SU-DHL-6 (cell line): ENCODE measurements around the gene EPB41L5.

Experiments
- H2AFZ ChIP-seq: fragments of 200-600 bp; sonication (generic); 2 replicates; pipeline ENCODE4 v1.6.1; 2014; ENCODE audit warnings: low read depth, mild to moderate bottlenecking, moderate library complexity, mixed read lengths, antibody characterized with exemption, low read length; ENCODE audit not compliant: severe bottlenecking
- H3F3A ChIP-seq: fragments of 200-600 bp; shearing (Covaris generic); 2 replicates; pipeline ENCODE4 v1.6.0; 2016; ENCODE audit warnings: antibody characterized with exemption, mild to moderate bottlenecking; ENCODE audit not compliant: insufficient read depth
- H3K27ac ChIP-seq: fragments of 200-600 bp; sonication (generic); 2 replicates; pipeline ENCODE4 v1.5.1; 2016; ENCODE audit warnings: low read depth, mild to moderate bottlenecking, low read length, moderate library complexity, mixed read lengths
- H3K27me3 ChIP-seq: fragments of 200-600 bp; sonication (generic), shearing (Covaris generic); 2 replicates; pipeline ENCODE4 v1.6.0; 2014; ENCODE audit warnings: mild to moderate bottlenecking, low read length
- H3K36me3 ChIP-seq: fragments of 200-600 bp; sonication (generic); 2 replicates; pipeline ENCODE4 v1.6.1; 2014; ENCODE audit warnings: mild to moderate bottlenecking, low read length, mixed read lengths
- H3K4me2 ChIP-seq: fragments of 300-600, 200-600 bp; shearing (Covaris generic), sonication (generic); 2 replicates; pipeline ENCODE4 v1.6.0; 2014; ENCODE audit warnings: low read length, low read depth, mild to moderate bottlenecking; ENCODE audit not compliant: poor library complexity, severe bottlenecking
- H3K4me3 ChIP-seq: fragments of 200-600 bp; sonication (generic); 2 replicates; pipeline ENCODE4 v1.5.1; 2014; ENCODE audit warnings: antibody characterized with exemption, low read length, mild to moderate bottlenecking, mixed read lengths; ENCODE audit not compliant: insufficient read depth, poor library complexity, severe bottlenecking
- H3K79me2 ChIP-seq: fragments of 200-600 bp; sonication (generic); 2 replicates; pipeline ENCODE4 v1.6.1; 2014; ENCODE audit warnings: mild to moderate bottlenecking, low read length, moderate library complexity; ENCODE audit not compliant: insufficient read depth
- H3K9ac ChIP-seq: fragments of 200-600 bp; sonication (generic); 2 replicates; pipeline ENCODE4 v1.7.0; 2014; ENCODE audit warnings: mild to moderate bottlenecking, low read length
- H3K9me2 ChIP-seq: fragments of 200-600 bp; sonication (generic); replicated peaks from 2 replicates; pipeline ENCODE4 v1.6.1; 2014; ENCODE audit warnings: low read length; ENCODE audit not compliant: insufficient read depth
- H3K9me3 ChIP-seq: fragments of 200-600 bp; sonication (generic); 2 replicates; pipeline ENCODE4 v1.6.1; 2014; ENCODE audit warnings: low read length, mixed read lengths; ENCODE audit not compliant: insufficient read depth
- H4K20me1 ChIP-seq: fragments of 200-600 bp; sonication (generic); 2 replicates; pipeline ENCODE4 v1.6.1; 2014; ENCODE audit warnings: low read depth, mild to moderate bottlenecking, antibody characterized with exemption, low read length, moderate library complexity, mixed read lengths
- EZH2phosphoT487 ChIP-seq: fragments of 200-600 bp; sonication (generic), shearing (Covaris generic); conservative IDR thresholded peaks from 2 replicates; pipeline ENCODE4 v1.6.1; 2018; ENCODE audit warnings: mild to moderate bottlenecking, antibody characterized with exemption, low read length, moderate library complexity, mixed read lengths
- TF ChIP-seq, protein P1 (sequence below): fragments of 200-600 bp; sonication (generic); IDR thresholded peaks from one replicate; pipeline ENCODE4 v1.5.1; 2017; ENCODE audit warnings: antibody characterized with exemption, mild to moderate bottlenecking, low read length, moderate library complexity; ENCODE audit not compliant: insufficient read depth, poor library complexity, severe bottlenecking

The EPB41L5 gene

DNA sequence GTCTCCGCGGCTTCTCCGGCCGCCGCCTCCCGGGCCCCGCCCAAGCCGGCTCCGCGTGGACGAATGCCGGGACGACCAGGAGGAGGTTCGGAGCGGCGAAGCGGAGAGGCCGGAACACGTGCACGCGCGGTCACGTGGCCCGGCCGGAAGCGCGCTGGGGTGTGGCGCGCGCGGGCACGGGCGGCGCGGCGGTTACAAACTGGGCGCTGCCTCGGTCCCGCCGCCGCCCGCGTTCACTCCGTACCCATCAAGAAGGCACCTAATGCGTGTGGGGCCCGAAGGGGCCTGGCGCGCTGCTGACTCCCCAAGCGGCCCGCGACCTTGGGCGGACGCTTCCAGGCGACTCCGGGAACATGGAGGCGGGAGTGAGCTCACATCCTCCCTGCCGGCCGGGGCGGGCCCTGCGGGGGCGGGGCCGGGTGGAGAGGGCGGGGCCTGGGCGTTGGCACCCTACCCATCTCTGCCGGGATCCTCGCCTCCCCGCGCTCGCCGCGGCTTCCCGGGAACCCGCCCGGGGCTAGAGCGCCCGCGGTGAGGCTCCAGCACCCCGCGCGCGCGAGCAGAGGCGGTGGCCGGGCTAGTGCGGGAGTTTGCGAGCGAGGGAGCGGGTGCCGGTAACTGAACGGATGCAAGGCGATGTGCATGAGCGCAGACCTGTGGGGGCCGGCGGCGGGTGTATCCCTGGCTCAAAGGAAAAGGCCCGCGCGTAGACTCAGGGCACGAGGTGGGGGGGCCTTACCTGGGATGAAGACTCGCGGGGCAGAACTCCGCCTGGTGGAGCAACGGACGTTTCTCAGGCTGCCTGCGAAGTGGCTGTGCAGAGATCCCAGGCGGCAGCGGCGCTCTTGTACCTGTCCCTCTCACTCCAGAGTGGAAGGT lies 210.4 kb downstream of the EPB41L5 start, which contains the start of gene TMEM185B:
TSS of gene TMEM185B (minus strand) at position 367 of the 879 bp plus-strand sequence. CDS start 424 bp downstream, outside the sequence.
- H3K9me2 ChIP-seq: no peaks in the 10 kb centered on the region
- H3F3A ChIP-seq: no peaks in the 10 kb centered on the region
- H3K4me3 ChIP-seq: peak within 1 kb of the TSS; percentile 70
- peak within 1 kb of the TSS; percentile 80 for H3K4me2 ChIP-seq
- H3K36me3 ChIP-seq: no peaks in the 10 kb centered on the region
- H3K9ac ChIP-seq: peak within 1 kb of the TSS; percentile 68
- H4K20me1 ChIP-seq: no peaks in the 10 kb centered on the region
- H3K9me3 ChIP-seq: no peaks in the 10 kb centered on the region
- peak within 1 kb of the TSS; percentile 64 for H3K27ac ChIP-seq
- peak within 1 kb of the TSS; percentile 95 for H2AFZ ChIP-seq
- no peaks in the 10 kb centered on the region for H3K27me3 ChIP-seq
- no peaks in the 10 kb centered on the region for H3K79me2 ChIP-seq
- TF ChIP-seq, protein P1, sequence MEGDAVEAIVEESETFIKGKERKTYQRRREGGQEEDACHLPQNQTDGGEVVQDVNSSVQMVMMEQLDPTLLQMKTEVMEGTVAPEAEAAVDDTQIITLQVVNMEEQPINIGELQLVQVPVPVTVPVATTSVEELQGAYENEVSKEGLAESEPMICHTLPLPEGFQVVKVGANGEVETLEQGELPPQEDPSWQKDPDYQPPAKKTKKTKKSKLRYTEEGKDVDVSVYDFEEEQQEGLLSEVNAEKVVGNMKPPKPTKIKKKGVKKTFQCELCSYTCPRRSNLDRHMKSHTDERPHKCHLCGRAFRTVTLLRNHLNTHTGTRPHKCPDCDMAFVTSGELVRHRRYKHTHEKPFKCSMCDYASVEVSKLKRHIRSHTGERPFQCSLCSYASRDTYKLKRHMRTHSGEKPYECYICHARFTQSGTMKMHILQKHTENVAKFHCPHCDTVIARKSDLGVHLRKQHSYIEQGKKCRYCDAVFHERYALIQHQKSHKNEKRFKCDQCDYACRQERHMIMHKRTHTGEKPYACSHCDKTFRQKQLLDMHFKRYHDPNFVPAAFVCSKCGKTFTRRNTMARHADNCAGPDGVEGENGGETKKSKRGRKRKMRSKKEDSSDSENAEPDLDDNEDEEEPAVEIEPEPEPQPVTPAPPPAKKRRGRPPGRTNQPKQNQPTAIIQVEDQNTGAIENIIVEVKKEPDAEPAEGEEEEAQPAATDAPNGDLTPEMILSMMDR: no peak
- no peak for TF ChIP-seq EZH2phosphoT487

DNA sequence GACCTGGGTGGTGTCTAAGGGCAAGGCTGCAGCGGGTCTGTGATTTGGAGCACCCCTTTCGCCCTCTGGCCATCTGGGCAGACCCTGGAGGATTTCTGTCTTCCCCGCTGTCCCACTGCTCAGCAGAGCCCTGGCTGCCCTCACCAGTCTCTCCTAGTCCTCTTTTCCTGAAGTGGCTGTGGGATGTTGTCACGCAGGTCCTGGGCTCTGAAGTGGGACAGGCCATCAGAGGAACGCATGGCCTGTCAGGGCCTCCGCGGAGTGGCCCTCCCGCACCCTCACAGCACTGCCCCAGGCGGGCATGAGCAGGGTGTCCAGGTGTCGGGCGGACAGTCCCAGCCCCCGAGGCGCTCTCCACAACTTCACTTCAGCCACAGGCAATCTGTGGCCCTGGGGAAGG lies 211.4 kb downstream of the EPB41L5 start:
- Histone ChIP-seq H3K9me2 (no peaks in the 10 kb centered on the region), H2AFZ (no peak overlapping the region), H3K9ac (peak overlapping the region; percentile 68; the same call in 1 of the 2 replicates), H3K4me2 (peak overlapping the region; percentile 80), H3K79me2 (no peaks in the 10 kb centered on the region), H3K27me3 (no peaks in the 10 kb centered on the region), H3K9me3 (no peaks in the 10 kb centered on the region), H4K20me1 (no peaks in the 10 kb centered on the region), H3K27ac (no peak overlapping the region), H3F3A (no peaks in the 10 kb centered on the region), H3K36me3 (no peaks in the 10 kb centered on the region), H3K4me3 (no peak overlapping the region)
- no peak for TF ChIP-seq EZH2phosphoT487

DNA sequence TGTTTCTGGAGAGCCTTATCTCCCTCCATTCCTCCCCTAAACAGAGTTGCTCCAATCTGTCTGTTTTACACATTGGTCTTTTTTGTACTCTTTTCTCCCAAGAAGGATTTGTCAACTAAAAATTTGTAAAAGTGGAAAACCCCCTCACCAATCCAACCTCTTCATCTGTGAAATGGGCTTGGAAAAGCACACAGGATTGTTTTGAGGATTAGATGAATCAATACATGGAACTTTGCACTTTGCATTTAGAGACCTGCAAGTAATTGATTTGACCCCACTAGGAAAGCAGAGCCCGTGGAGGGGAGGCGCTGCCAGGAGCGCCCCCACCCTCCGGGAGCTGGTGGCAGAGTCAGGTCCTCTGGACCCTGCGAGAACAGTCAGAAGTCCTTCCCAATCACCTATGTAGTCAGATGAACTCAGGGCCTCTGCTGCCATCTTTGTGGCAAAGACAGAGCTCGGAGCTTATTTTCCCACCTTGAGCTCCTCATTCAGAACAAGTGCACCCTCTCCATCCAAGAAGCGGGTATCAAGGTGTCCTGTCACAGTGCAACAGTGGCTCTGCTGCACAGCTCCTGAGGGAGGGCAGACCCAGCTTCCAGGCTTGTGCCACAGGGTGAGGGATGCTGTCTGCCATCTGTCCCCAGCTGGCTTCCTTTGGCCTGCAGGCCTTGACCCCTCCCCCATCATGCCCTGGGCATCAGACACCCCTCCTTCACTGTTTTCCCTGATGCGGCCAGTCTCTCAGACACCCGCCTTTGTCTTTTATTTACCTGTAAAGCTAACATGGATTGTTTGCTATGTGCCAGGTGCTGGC lies 212.1 kb downstream of the EPB41L5 start:
- Histone ChIP-seq H2AFZ (no peak overlapping the region), H3K27ac (no peak overlapping the region), H3K9ac (no peak overlapping the region), H3K9me3 (no peaks in the 10 kb centered on the region), H3K36me3 (no peaks in the 10 kb centered on the region), H3K4me3 (no peak overlapping the region), H3K4me2 (no peak overlapping the region), H3K27me3 (no peaks in the 10 kb centered on the region), H3F3A (no peaks in the 10 kb centered on the region), H3K9me2 (no peaks in the 10 kb centered on the region), H4K20me1 (no peaks in the 10 kb centered on the region), H3K79me2 (no peaks in the 10 kb centered on the region)
- TF ChIP-seq, protein P1: no peak
- TF ChIP-seq EZH2phosphoT487: no peak
